ENCODE measurements around the gene SLC2A6.

Gene SLC2A6

GRCh38 chr9:133430244-133430643 lies 48.7 kb downstream of the SLC2A6 start:
- DNase-seq = no peak

- no peak for DNase-seq
Measured at GRCh38 chr9:133429641-133430161, 49.2 kb downstream of the SLC2A6 start.

- no peak for DNase-seq
Measured at GRCh38 chr9:133429214-133429613, 49.7 kb downstream of the SLC2A6 start.

GRCh38 chr9:133428617-133429101 lies 50.2 kb downstream of the SLC2A6 start:
- DNase-seq = peak in 2 of 3 experiments; percentile 35 to 48

GRCh38 chr9:133427658-133428348 lies 51.1 kb downstream of the SLC2A6 start:
- no peak for DNase-seq

- no peak for DNase-seq
Measured at GRCh38 chr9:133426011-133426410, 52.9 kb downstream of the SLC2A6 start.

- no peak for DNase-seq
Measured at GRCh38 chr9:133425049-133425632, 53.8 kb downstream of the SLC2A6 start.

GRCh38 chr9:133424187-133424586 lies 54.7 kb downstream of the SLC2A6 start:
- DNase-seq = no peak

- no peak for DNase-seq
Measured at GRCh38 chr9:133423216-133423615, 55.7 kb downstream of the SLC2A6 start.

GRCh38 chr9:133421615-133422542 lies 57.0 kb downstream of the SLC2A6 start, which contains the start of gene ADAMTS13:
TSS of gene ADAMTS13 (plus strand) at chr9:133422367. CDS start at chr9:133422444, 77 bp downstream.
- peak in 1 of 3 experiments; percentile 10 for DNase-seq
